NK-92 (cell line): ENCODE data around the gene MTUS2.
"Not testable (repeated sequence)": the region's sequence is repeated elsewhere in the genome, so short reads cannot be mapped to it uniquely, and the experiment has no call there.

Source experiments
- DNase-seq: peaks from one replicate; lab custom pipeline; 2025; ENCODE audit not compliant: unreplicated experiment; lab: John Stamatoyannopoulos, UW

MTUS2 gene

DNA sequence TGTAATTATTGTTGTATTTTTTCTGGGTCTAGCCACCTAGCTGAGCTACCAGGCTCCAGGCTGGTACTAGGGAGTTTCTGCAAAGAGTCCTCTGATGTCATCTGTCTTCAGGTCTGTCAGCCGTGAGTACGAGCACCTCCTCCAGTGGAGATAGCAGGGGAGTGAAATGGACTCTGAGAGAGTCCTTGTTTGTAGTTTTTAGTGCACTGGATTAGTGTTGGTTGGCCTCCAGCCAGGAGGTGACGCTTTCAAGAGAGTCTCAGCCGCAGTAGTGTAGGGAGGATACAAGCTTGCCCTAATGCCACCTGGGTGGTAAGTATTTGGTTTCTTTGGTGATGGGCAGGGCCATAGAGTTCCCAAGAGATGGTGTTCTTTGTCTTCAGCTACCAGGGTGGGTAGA, 390.5 kb downstream of the MTUS2 start:
- no peak for DNase-seq

DNA sequence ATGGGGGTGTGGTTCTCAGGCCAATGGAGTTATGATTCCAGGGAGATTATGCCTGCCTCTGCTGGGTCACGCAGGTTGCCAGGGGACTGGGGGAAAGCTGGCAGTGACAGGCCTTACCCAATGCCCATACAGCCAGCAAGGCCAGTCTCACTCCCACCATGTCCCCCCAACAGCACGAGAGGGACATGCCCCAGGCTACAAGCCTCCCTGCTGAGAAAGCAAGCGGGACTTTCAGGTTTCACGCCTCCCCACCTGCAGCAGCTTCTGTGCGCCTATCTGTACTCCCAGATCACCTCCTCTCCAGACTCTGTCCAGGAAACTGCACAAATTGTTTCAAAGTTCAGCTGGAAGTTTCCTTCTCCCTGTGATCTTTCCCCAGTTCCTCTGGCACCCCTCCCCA, 391.0 kb downstream of the MTUS2 start:
- not testable (repeated sequence) for DNase-seq

DNA sequence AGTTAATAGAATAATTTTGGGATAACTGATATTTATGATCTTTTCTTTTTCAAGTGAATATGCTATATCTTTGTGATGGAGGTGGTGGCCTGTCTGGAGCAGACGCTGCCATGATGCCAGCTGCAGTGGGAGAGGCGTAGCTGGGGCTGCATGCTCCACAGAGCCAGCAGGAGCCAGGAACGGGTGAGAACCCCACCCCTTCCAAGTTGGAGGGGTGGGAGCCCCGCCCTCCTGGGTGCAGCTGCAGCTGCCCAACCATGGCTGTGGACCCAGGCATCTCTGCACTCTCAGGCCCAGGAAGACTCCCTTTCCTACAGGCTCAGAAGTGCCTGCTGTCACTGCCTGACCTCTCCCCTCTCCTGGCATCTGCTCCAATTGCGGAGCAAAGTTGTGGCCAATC, 402.3 kb downstream of the MTUS2 start:
- no peak for DNase-seq

DNA sequence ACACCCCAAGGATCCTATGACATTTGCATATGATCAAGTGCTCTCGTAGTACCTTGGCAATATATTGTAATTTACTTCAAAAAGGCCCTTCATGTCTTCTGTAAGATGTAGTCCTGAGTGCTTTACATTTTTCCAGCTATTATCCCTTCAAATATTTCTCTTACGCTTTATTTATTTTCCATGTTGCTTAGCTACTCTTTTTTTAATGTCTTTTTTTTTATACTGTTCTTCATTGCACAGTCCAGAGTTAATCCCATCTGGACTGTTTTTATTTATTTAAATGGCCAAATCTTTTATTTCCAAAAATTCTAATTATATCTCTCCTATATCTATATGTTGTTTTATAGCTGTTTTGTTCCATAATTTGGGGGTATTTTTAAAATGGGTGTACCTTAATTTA, 404.1 kb downstream of the MTUS2 start:
- DNase-seq: no peak

DNA sequence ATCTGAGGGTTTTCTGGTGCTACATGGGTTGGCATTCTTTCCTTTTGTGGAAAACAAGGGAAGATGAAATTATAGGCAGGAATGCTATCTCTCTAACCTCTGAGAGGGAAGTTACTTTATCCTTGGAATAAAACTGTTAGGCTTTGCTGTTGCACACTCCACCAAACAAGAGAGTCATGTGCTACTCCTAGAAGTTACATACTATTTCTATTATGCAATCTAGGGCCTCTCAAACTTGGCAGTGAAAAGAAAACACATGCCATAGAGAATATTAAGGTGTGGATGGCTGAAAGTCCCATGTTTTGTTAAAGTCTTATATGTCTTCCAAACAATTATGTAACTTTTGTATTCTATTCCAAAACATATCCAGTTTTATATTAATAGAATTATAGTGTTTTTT, 407.4 kb downstream of the MTUS2 start:
- no peak for DNase-seq

DNA sequence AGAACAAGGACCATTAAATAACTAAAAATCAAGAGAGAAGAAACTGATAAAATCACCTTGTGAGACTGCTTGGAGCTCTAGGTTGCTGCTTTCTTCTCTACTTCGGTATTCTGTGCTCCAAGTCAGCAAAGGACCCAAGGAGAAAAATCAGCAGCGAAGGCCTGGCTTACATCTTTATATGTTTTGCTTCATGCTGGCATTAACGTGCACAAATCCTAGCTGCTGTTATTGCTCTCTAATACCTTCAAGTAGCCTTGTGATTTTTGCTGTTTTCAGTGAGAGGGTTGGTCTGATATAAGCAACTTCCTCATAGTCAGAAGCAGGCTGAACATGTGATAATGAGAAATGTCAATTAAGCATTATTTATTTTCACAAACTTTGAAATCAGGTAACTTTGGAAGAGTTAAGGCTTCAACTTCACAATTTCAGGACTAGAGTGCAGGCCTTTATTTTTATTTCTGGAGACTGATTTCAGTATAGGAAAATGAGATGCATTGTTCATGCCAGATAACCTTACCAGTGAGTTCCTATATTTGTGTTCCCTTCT, 410.2 kb downstream of the MTUS2 start:
- no peak for DNase-seq

DNA sequence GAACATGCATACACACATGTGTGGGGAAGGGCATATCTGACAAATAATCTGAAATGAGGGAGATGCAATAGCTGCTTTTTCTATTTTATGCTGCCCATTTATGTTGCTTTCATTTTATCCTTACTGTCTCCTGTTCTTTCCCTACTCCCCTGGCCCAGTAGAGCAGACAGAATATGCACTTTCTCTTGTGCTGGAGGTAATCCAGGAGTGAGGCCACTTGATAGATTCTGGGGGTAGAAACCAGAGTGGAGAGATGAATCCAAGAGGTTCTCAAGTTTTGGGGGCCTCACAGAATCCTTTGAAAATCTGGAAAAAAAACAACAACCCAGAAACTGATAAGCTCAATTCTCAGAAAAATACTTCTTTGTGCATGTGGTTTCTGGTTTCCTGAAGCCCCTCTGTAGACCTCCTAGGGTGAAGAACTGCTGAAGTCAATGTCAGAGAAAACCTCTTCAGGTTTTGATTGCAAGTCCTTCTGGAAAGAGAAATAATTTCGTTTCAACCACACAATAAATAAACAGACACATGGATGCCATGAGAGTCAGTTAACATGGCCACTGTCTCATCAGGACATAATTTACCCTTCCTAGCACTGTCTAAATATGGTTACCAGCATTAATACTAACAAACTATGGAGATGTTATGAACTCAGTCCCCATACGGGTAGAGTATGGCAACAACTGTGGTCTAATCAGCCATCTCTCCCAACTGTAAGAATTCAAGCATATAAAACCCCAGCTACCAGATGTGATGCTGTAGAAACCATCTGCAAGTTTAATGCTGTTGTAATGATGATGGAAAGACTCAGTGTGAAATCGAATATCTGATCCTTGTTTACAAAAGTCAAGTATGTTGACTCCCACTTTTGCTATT, 419.8 kb downstream of the MTUS2 start:
- no peak for DNase-seq

DNA sequence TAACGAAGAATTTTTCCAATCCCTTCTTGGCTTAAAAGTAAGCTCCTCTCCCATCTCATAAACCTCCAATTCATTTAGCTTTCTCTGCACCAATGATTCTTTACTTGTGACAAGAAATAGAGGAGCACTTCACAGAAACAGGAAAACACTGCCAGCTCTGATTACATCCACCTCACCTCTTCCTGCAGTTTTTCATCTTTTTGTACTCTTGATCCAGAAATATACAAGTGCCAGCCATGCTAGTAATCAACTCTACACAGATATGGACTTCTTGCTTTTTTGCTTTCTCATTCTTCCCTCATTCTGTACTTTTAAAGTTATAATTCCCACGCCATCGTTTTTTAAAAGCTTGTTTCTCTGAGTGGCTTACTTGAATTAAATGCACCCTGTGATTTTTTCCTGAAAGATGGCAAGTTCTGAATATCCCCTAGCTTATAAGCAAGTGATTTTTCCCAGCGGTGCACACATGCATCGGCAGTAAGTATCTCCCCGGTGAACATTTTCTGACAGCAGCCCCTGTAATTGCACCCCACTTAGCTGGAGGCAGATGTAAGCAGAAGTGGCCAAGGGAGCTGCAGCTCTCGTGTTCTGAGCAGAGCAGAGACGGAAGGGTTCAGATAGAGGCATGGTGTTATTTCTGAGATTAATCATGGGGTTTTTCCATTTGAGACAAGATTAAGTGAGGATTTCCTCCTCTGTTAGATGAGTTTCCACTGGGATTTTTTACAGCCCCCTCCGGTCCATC, 434.7 kb downstream of the MTUS2 start:
- no peak for DNase-seq

DNA sequence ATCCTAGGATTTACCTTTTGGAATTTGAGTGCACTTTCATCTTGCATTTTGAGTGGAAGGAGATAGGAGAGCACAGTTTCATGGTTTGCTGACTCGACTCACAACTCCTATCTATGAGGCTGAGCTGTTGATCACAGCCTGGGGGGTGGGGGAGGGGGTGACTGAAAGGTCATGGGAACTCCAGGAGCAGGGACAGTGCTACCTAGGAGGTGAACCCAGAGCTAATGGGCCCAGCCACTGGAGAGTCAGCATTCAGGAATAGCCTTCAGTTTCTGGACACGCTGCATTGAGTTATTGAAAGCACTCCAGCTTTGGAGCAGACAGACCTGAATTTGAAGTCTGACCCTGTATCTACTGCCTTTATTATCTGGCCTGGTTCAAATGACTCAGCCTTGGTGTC, 435.4 kb downstream of the MTUS2 start:
- no peak for DNase-seq

DNA sequence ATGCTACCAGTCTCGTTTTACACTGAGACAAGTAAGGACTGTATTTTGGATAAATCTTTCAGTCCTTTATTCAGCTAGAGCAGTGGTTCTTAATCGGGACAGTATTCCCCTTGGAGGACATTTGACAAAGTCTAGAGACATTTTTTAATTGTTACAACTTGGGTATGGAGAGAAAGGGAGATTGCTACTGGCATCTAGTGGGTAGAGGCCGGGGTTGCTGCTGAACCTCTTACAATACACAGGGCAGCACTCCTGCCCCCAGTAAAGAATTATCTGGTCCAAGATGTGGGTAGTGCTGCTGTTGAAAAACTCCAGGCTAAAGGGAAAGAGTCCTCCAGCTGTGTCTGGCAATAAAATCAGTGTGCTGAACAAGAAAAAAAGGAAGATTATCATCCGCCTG, 440.5 kb downstream of the MTUS2 start:
- no peak for DNase-seq

DNA sequence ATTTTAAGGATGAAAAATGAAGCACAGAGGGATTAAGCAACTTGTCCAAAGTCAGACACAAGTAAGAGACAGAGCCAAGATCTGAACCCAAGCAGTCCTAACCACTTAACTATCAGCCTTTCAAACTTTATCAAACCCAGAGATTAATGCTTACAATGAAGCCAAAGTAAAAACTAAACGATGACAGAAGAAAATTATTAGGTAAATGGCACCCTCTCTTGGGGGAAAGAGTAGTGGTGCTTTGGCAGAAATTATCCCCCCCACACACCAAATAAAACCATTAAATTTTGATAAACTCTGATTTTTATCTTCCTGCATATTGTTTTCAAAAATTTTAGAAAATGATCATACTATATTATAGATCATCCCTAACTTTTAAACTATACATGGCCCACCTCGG, 446.1 kb downstream of the MTUS2 start:
- no peak for DNase-seq

DNA sequence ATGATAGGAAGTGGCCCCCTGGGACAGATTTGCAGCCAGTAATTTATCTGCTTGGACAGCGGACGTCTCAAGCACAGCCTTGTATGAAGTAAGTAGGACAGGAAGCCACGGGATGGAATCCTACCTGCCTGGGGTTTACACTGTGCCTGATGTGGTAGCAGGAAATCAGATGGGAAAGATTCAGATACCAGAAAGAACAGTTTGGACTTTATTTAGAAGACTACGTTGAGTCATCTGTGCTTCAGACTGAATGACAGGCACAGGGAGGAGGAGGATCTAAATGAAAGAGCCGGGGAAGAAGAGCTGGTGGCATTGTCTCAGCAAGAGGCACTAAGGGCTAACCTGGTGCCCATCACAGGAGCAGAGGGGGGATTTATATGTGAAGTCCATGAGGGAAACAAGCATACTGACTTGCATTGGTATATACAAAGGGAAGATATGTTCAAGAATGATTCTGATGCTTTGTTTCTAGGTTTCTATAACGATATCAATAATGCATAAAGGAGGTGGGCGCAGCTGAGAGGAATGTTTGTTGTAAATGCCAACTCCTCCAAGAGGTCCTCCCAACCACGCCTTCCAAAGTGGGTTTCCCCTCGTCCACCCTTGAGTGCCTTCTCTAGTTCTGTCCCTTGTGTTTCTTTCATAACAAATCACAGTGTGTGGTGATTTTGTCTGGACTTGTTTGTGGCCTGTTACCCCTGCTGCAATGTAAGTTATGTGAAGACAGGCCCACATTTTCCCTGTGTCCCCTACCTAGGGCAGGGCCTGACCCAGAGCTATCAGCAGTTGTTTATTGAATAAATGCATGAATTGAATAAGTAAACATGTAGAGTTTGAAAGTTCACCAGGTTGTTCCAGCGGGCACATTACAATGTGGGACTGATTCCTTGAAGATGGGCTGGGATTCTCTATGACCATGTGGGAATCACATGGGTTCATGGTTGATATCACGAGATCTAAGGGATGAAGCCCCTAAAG, 446.9 kb downstream of the MTUS2 start:
- no peak for DNase-seq

DNA sequence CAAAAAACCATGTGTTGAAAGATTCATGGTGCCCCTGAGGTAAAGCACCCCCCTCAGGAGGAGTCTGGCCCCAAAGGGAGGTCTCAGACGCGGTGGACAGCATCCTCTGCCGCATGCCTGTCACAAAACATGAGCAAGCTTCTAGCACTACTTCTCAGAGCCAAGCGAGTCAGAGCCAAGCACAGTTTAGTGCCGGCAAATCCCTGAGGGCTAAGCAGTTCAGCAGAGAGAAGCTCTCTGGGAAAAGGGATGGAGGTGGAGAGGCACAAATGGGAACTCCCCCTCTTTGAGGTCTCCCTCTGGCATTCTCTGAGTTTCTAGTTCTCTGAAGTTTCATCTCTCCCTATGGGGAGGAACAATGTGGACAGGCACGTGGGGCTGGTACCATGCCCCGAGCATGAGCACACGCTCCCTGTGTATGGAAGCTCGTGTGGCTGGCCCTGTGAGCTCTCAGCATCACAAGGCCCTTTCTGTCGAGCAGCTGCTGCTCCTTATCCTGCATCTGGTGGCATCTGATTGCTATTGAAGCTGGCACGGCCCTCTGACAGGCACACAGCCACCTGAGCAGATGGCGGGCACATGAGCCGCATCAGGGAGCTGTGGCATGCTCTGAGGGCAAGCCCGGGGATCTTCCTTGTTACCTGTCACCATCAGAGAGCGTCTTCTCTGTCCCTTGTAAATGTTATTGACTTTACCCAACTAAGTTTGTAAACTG, 450.3 kb downstream of the MTUS2 start:
- DNase-seq: no peak

DNA sequence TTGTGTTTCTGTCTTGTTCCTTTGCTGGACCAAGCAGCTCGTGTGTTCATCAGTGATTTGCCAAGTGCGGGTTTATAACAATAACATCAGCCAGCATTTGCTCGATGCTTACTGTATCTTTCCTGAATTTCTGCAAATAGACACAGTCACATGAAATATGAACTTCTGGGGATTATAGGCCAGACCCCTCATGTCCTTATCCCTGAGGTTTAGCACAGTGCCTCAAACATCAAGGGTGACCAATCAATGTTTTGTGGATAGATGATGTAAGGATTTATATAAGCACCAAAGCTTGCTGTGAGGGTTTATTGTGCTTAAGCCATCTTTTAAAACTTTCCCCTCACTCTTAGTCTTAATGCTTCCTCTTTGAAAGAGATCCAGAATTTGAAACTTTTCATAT, 451.5 kb downstream of the MTUS2 start:
- DNase-seq: no peak

DNA sequence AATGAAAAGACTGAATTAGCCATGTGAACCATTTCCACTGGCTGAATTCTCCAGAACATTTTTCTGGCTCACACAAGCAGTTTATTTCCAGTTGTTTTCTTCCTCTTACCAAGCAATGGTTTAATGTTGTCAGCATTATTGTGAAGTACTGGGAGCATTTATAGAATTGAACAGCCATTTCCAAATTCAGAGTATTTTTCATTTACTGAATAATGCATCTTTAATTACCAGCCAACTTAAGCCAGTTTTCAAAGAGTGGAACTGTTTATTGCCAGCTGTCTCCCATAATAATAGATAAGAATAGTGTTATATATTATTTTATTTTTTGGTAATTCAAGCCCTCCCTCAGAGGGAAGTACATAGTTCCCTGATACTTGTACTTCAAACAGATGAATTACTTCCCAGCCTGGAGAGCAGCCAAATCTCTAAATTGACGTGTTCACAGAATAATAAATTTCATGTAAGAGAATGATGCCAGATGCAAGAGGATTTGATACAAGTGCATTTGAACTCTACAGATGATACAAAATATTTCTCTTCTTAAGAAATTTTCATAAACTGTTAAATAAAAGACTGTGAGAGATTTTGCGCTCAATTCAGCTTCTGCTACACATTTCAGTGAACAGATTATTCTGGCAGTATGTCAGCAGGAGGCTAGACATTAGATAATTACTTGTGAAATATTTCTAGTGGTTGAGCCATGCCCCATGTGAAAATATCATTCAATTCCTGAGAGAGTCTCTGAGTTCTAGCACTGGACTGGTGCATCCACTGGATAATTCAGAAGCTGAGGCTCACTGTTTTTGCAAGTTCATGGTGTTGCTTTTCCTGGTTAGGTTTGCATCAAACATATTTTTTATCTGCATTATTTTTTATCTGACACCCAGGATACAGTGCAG, 459.5 kb downstream of the MTUS2 start:
- no peak for DNase-seq

DNA sequence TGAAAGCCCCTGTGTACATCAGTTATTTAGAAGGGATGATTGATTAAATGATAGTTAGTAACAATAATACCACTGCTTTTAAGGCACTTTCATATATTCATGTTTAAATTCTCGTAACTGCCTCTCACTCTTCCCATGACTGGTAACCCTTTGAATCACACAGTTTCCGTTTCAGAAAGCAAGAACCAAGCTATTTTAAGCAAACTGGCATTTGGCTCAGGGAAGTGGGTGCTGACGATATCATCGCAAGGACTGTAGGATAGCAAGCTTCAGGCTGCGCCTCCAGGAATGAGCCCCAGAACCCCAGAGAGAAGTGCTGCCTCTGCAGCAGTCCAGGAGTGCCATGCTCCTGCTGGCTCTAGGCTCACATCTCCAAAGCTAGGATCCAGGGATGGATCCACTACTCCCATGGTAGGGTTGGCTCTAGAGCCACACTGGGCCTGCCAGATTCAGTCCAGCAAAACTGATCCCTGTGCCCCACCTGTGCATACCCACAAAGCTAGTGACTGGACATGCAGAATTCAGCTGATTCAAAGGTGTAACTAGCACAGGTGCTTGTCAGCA, 461.9 kb downstream of the MTUS2 start:
- no peak for DNase-seq

DNA sequence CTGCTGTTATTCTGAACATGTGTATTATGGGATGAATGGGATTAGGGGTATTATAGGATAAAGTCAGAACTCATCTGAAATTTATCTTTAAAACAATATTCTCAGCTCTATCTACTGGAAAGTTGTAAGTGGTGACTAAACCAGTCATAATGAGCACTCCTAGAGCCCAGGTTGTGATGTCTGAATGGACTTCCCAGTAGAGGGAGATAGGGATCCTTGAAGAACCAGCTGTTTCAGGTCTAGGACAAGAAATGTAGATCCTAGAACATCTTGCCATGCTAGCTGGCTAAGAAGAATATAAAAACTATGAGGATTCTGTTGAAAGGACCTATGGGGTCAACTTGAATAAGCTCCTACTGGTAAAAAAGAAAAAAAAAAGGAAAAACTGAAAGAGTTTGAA, 464.6 kb downstream of the MTUS2 start:
- DNase-seq: no peak

DNA sequence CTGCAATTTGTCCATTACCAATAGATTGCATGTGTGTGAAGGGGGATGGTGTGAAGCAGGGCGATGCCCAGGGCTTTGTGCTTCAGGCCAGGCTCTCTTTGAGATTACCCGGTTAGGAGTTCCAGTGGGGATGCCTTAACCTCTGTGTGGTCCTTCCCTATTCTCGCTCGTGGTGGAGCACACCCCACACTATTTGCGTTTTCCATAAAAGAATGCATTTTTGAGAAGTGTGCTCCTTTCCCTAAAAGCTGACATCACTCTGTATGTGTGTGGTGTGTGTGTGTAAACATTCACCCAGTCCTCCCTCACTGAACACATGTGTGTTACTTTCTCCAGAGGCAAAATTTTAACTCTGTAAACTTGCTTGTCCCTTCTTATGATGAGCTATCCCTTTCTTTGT, 467.1 kb downstream of the MTUS2 start:
- DNase-seq: no peak

DNA sequence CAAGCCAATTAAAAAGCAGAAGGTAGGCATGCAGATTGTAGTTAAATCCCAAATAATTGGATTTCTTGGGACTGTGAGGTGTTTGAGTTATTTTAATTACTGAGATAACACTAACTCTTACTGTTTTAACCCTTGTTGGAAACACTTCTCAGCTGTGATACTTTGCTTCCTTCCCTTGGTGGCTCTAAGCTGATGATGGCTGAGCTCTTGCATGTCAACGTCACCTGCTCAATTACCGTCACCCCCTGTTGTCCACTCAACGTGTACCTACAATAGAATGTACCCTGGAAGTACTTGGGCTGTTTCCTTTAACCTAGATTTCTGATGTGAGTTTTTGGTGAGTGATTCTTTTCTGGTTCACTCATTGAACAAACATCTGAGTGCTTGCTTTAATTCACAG, 471.9 kb downstream of the MTUS2 start:
- no peak for DNase-seq
